VCaP (cell line): ENCODE data around the gene COL19A1.

Experiments used
- H3K27ac ChIP-seq: fragments of 450-650 bp; 2 replicates; pipeline ENCODE4 v1.5.1; 2017
- TF ChIP-seq, protein P1 (sequence below): fragments of 450-650 bp; conservative IDR thresholded peaks from 2 replicates; pipeline ENCODE4 v1.5.1; 2017; ENCODE audit warnings: mild to moderate bottlenecking, moderate library complexity

COL19A1 gene

DNA sequence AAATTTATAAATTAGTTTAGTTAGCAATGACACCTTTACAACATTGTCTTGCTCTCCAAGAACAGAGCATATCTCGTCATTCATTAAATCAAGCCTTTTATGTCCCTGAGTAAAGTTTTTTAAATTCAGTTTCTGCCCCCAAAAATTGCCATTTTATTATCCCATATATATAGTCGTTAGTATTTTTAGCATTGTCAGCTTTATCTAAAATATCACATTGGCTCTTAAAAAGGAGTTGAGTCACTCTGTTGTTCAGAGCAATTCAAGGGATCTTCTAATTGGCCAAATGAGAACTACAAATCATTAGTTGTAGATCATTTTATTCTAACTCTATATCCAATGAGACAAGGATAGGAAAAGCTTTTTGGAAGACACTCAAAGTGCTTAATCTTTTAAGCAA is 309.4 kb downstream of the COL19A1 start:
- no peak overlapping the region for H3K27ac ChIP-seq
- TF ChIP-seq, protein P1, sequence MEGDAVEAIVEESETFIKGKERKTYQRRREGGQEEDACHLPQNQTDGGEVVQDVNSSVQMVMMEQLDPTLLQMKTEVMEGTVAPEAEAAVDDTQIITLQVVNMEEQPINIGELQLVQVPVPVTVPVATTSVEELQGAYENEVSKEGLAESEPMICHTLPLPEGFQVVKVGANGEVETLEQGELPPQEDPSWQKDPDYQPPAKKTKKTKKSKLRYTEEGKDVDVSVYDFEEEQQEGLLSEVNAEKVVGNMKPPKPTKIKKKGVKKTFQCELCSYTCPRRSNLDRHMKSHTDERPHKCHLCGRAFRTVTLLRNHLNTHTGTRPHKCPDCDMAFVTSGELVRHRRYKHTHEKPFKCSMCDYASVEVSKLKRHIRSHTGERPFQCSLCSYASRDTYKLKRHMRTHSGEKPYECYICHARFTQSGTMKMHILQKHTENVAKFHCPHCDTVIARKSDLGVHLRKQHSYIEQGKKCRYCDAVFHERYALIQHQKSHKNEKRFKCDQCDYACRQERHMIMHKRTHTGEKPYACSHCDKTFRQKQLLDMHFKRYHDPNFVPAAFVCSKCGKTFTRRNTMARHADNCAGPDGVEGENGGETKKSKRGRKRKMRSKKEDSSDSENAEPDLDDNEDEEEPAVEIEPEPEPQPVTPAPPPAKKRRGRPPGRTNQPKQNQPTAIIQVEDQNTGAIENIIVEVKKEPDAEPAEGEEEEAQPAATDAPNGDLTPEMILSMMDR = no peak

DNA sequence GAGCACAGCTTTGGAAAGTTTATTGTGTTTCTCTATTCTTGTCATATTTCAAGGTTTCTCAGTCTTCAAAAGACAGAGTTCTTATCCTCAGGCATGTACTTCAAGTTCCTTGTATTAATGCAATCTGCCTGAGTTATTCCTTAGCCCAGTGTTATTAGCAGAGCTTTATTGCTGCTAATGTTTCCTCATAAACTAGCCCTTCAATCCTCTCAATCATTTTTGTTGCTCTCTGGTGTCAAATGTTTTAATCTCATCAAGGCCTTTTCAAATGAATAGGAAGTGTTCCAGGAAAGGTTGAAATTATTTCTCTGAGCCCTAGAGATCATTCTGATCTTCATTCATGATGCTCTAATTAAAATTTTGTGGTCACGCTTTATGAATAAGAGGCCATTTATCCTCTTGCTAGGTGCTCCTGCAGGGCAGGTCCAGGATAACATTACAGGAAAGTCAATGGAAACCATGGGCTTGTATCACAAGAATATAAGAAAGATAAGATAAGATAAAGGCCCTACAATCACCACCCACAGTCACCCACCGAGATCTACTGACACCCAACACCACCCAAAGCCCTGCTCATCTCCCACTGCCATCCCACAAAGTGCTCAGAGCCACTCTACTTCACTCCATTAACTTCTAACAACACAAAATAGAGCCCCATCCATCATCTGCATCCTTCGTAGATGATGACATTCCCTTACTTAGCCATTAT is 310.6 kb downstream of the COL19A1 start:
- TF ChIP-seq, protein P1 = no peak
- no peak overlapping the region for H3K27ac ChIP-seq

DNA sequence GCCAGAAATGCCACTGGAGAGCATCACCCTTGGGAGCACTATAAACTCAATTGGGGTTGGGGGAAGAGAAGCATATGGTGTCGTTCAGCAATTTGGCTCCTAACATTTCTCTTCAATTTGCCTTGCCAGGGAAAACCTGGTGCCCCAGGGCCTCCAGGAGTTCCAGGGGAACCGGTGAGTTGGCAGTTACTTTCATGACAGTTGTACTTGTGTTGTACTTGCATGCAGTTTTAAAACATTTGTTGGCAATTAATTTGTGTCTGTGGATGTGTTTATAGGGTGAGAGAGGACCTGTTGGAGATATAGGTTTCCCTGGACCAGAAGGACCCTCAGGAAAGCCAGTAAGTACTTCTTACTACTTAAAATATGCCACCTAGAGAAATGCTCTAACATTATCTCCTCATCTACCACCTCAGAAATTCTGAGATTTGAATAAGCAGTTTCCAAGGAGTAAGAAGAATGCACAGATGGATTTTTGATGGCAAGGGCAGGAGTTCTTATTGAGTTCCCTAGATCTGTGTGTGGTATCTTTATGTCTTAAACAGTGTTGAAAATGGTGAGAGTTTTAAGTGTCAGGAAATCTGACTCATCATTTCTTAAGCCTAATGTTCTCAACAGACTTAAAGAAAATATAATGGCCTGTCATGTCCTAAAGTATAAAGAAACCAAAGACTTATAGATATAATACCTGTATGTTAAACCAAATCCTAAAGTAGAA is 314.0 kb downstream of the COL19A1 start:
- no peak overlapping the region for H3K27ac ChIP-seq

DNA sequence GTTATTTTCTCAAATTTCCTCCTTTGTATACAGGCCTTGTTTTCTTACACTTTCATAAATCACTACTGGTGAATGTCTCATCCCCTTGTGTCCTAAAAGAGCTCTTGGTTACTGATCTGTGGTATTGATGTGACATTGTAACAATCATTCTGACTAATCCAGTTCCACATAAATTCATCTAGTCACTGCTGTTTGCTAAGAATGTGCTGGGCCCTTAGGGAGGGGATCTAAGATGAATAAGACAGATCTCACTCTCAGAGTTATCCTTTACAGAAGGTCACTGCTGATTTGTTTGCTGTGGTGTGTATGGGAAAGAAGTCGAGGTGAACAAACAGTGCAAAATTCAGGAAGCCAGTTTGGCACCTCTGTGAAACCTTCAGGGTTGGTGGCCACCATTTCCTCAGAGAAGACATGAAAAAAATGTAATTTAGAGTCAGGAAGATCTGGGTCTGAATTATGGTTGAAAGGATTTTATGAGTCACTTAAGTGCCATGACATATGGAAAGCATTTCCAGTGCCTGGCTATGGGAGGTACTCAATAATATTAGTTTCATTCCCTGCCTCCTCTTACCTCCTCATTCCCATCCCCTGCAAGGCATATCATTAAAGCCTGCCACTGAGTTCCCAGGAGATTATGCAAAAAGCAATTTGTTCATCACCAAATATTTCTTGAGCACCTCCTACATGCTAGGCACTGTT is 314.7 kb downstream of the COL19A1 start:
- no peak overlapping the region for H3K27ac ChIP-seq
- TF ChIP-seq, protein P1 = no peak

More for the DNA sequence above, 314.0 kb downstream of the COL19A1 start:
- TF ChIP-seq, protein P1 = no peak

DNA sequence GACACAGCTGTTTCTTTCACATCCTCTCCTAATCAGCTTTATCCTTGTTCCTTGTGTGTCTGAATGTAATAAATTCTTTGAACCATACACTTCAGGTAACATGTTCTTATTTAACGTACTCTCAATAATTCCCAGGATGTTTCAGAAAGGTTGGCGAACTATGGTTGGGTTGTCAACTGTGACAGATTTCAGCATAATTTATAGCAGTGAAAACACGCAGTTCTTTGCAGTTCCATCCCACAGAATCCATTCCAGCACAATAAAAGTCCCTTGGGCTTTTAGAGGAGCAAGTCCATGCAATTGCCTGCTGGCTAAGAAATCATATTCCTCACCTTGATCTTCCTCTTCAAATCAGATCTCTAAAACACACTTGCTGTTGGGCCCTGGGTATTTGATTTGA is 317.2 kb downstream of the COL19A1 start:
- H3K27ac ChIP-seq = no peak overlapping the region

DNA sequence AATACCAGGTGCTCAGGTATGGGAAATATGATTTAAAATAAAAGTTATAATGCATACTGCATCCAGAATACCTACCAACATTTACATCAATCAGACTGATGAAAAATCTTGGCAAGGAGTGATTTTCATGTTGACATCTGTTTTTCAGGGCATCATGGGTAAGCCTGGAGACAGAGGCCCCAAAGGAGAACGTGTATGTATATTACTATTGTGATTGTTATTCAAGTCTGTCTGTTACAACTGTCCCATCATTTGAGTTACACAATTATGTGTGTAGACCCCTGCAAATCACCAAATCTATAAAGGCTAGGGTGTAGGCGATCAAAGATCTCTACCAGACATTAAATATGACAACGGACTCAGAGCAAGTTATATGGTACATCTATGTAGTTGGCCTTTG is 318.4 kb downstream of the COL19A1 start:
- TF ChIP-seq, protein P1 = no peak
- no peak overlapping the region for H3K27ac ChIP-seq

More for the DNA sequence above, 317.2 kb downstream of the COL19A1 start:
- TF ChIP-seq, protein P1 = no peak

DNA sequence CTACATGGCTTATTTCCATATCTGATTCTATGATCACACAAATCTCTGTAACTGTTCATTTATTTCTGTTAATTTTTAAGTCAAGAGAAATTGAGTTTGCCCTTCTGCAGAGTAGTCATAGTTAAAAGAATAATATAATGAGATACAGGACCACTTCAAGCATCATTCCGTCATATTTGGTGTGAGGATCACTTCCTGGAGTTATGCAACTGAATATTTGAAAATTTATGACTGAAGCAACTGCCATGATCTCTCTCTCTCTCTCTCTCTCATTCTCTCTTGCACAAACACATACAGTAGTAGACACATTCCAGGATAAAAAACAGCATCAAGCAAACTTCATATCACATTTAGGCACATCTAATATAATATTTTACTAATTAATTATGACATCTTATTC is 320.1 kb downstream of the COL19A1 start:
- H3K27ac ChIP-seq = no peak overlapping the region
- TF ChIP-seq, protein P1 = no peak
